GM23338 (cell line): Measurements from ENCODE around the gene BMPER. TPM values are rescaled to one million over a fixed set of nuclear protein-coding genes. Genes with fewer than 3 reads are reported as not detected.

ENCODE experiments used
- ATAC-seq: fragments of 200-7000 bp; cut with Tn5 transposase; 3 replicates; pipeline ENCODE4 v1.9.1; 2020
- DNase-seq: peaks from one replicate; pipeline ENCODE4 v3.0.0-alpha.2; 2015; ENCODE audit warnings: low spot score
- H2AFZ ChIP-seq: fragments of 200-600 bp; sonication (generic); 2 replicates; pipeline ENCODE4 v1.8.0; 2016; ENCODE audit warnings: antibody characterized with exemption, mild to moderate bottlenecking, moderate library complexity
- H3F3A ChIP-seq: fragments of 200-600 bp; sonication (generic); replicated peaks from 2 replicates; pipeline ENCODE4 v1.8.0; 2017; ENCODE audit warnings: antibody characterized with exemption, mixed run types, low read depth
- H3K27ac ChIP-seq: fragments of 200-600 bp; sonication (generic); 2 replicates; pipeline ENCODE4 v1.6.1; 2016; ENCODE audit warnings: low read depth
- H3K27me3 ChIP-seq: fragments of 200-600 bp; sonication (generic); 2 replicates; pipeline ENCODE4 v1.8.0; 2016; ENCODE audit warnings: mild to moderate bottlenecking, mixed run types, moderate library complexity; ENCODE audit not compliant: insufficient read depth
- H3K36me3 ChIP-seq: fragments of 200-600 bp; sonication (generic); 2 replicates; pipeline ENCODE4 v1.8.0; 2016; ENCODE audit warnings: mild to moderate bottlenecking; ENCODE audit not compliant: insufficient read depth
- H3K4me1 ChIP-seq: fragments of 200-600 bp; sonication (generic); 2 replicates; pipeline ENCODE4 v1.8.0; 2016; ENCODE audit warnings: mild to moderate bottlenecking, moderate library complexity; ENCODE audit not compliant: insufficient read depth
- H3K4me2 ChIP-seq: fragments of 200-600 bp; sonication (generic); 2 replicates; pipeline ENCODE4 v1.7.1; 2017; ENCODE audit warnings: mixed run types
- H3K4me3 ChIP-seq: fragments of 200-600 bp; sonication (generic); 2 replicates; pipeline ENCODE4 v1.6.1; 2016; ENCODE audit warnings: mixed run types
- H3K79me2 ChIP-seq: fragments of 200-600 bp; sonication (generic); replicated peaks from 2 replicates; pipeline ENCODE4 v1.8.0; 2017; ENCODE audit warnings: mild to moderate bottlenecking; ENCODE audit not compliant: insufficient read depth
- H3K9me2 ChIP-seq: fragments of 200-600 bp; sonication (generic); 2 replicates; pipeline ENCODE4 v1.8.0; 2017; ENCODE audit not compliant: insufficient read depth
- H4K20me1 ChIP-seq: fragments of 200-600 bp; sonication (generic); replicated peaks from 2 replicates; pipeline ENCODE4 v1.8.0; 2017; ENCODE audit warnings: mild to moderate bottlenecking; ENCODE audit not compliant: insufficient read depth
- H3K27ac Mint-ChIP-seq: 2 replicates; pipeline ENCODE4 v1.8.0; 2020; ENCODE audit warnings: inconsistent platforms, mild to moderate bottlenecking, moderate library complexity, mixed read lengths
- H3K27me3 Mint-ChIP-seq: 3 replicates; pipeline ENCODE4 v1.8.0; 2022; ENCODE audit warnings: low read depth, mild to moderate bottlenecking, moderate library complexity, mixed read lengths, inconsistent platforms; ENCODE audit not compliant: insufficient read depth, poor library complexity
- H3K36me3 Mint-ChIP-seq: 3 replicates; pipeline ENCODE4 v1.8.0; 2021; ENCODE audit warnings: low read depth, mild to moderate bottlenecking, inconsistent platforms, moderate library complexity, mixed read lengths
- H3K4me1 Mint-ChIP-seq: 3 replicates; pipeline ENCODE4 v1.8.0; 2020; ENCODE audit warnings: mild to moderate bottlenecking, inconsistent platforms, mixed read lengths
- H3K4me3 Mint-ChIP-seq: 3 replicates; pipeline ENCODE4 v1.8.0; 2021; ENCODE audit warnings: moderate library complexity, mild to moderate bottlenecking, inconsistent platforms, mixed read lengths
- H3K9me3 Mint-ChIP-seq: 3 replicates; pipeline ENCODE4 v1.8.0; 2020; ENCODE audit warnings: moderate library complexity, mild to moderate bottlenecking, inconsistent platforms, mixed read lengths
- CREB1 ChIP-seq: fragments of 250-450 bp; sonication (Bioruptor Pico); IDR thresholded peaks from 2 replicates; pipeline ENCODE4 v1.5.0; 2020; ENCODE audit warnings: low read depth, mild to moderate bottlenecking, moderate library complexity
- CTCF ChIP-seq, 2 experiments: fragments of 200-600 bp in 1 of 2; sonication (generic) in 1 of 2; conservative IDR thresholded peaks; 2 replicates each; pipeline versions ENCODE4 v1.5.1 to v1.6.1; 2016 to 2017; ENCODE audit warnings: antibody characterized with exemption in 2 of 2, low read depth in 2 of 2, mild to moderate bottlenecking in 2 of 2, moderate library complexity in 1 of 2
- ETS1 ChIP-seq: IDR thresholded peaks from 2 replicates; pipeline ENCODE4 v1.6.1; 2016; ENCODE audit warnings: antibody characterized with exemption
- EZH2 ChIP-seq: fragments of 200-600 bp; sonication (generic); IDR thresholded peaks from one replicate; pipeline ENCODE4 v1.8.0; 2017; ENCODE audit warnings: antibody characterized with exemption, mild to moderate bottlenecking, low read depth; ENCODE audit not compliant: unreplicated experiment
- EZH2phosphoT487 ChIP-seq: fragments of 200-600 bp; sonication (generic); IDR thresholded peaks from one replicate; pipeline ENCODE4 v1.8.1; 2018; ENCODE audit warnings: antibody characterized with exemption; ENCODE audit not compliant: unreplicated experiment
- JUNB ChIP-seq: IDR thresholded peaks from one replicate; pipeline ENCODE4 v1.6.1; 2016; ENCODE audit warnings: antibody characterized with exemption; ENCODE audit not compliant: unreplicated experiment
- NANOG ChIP-seq: IDR thresholded peaks from 2 replicates; pipeline ENCODE4 v1.6.1; 2016; ENCODE audit warnings: antibody characterized with exemption, borderline replicate concordance
- POLR2AphosphoS5 ChIP-seq: IDR thresholded peaks from 2 replicates; pipeline ENCODE4 v1.6.1; 2016; ENCODE audit warnings: antibody characterized with exemption, low read depth
- REST ChIP-seq: IDR thresholded peaks from one replicate; pipeline ENCODE4 v1.6.1; 2018; ENCODE audit warnings: antibody characterized with exemption; ENCODE audit not compliant: unreplicated experiment
- STAT1 ChIP-seq: IDR thresholded peaks from one replicate; pipeline ENCODE4 v1.6.1; 2016; ENCODE audit warnings: antibody characterized with exemption; ENCODE audit not compliant: unreplicated experiment
- ZNF114 ChIP-seq: fragments of 250-450 bp; sonication (Bioruptor Pico); IDR thresholded peaks from 2 replicates; pipeline ENCODE4 v1.5.0; 2020; ENCODE audit warnings: mild to moderate bottlenecking, moderate library complexity
- ZNF331 ChIP-seq: fragments of 250-450 bp; sonication (Bioruptor Pico); IDR thresholded peaks from 2 replicates; pipeline ENCODE4 v1.5.0; 2020; ENCODE audit warnings: low read depth, mild to moderate bottlenecking, moderate library complexity
- ZNF462 ChIP-seq: fragments of 250-450 bp; sonication (Bioruptor Pico); IDR thresholded peaks from 2 replicates; pipeline ENCODE4 v1.5.0; 2020; ENCODE audit warnings: mild to moderate bottlenecking, moderate library complexity
- polyA plus RNA-seq: library from polyadenylated mRNA; unstranded; fragments of >200 nt; fragmentation: Nextera tagmentation; extraction: Ambion mirVana; gene quantifications from 2 replicates; pipeline ENCODE4 v1.2.1, GENCODE V29; 2016
- total RNA-seq: library from RNA; depleted of rRNA; stranded (reverse); fragments of >200 nt; shearing (Covaris generic); gene quantifications from 2 replicates; pipeline ENCODE4 v1.2.3, GENCODE V29; 2014

Gene BMPER
- total and polyA plus RNA-seq, 2 experiments from 2014 or later = 0.53 to 1.4 TPM

- peaks cover 12% of the 10 kb centered on the region; the same call in 1 of the 2 replicates for H3K4me1 ChIP-seq
- no peaks in the 10 kb centered on the region for H3F3A ChIP-seq
- peaks cover 15% of the 10 kb centered on the region for H3K9me2 ChIP-seq
- no peaks in the 10 kb centered on the region for H4K20me1 ChIP-seq
- no peak overlapping the region for H3K4me2 ChIP-seq
- no peaks in the 10 kb centered on the region for H3K79me2 ChIP-seq
- no peak for TF ChIP-seq ZNF114
- no peak for TF ChIP-seq CREB1
- no peak for TF ChIP-seq STAT1
- TF ChIP-seq EZH2phosphoT487 = no peak
- TF ChIP-seq ZNF462 (CRISPR knock-in tag) = no peak
- no peak for TF ChIP-seq CTCF (conservative IDR thresholded peaks at IDR 0.05; ENCODE audit: low read depth in 2 of 2)
- TF ChIP-seq REST = no peak
- TF ChIP-seq JUNB = no peak
- TF ChIP-seq EZH2 = no peak
- TF ChIP-seq POLR2AphosphoS5 = no peak
- no peak for TF ChIP-seq NANOG
- TF ChIP-seq ZNF331 (CRISPR knock-in tag) = no peak
- no peak for TF ChIP-seq ETS1
- Mint-ChIP-seq H3K36me3 (no peaks in the 10 kb centered on the region), H3K9me3 (no peaks in the 10 kb centered on the region), H3K4me3 (no peak overlapping the region), H3K27ac (no peak overlapping the region), H3K27me3 (peaks cover 4% of the 10 kb centered on the region), H3K4me1 (peaks cover 14% of the 10 kb centered on the region)
- no peak overlapping the region for H2AFZ ChIP-seq
- H3K27ac ChIP-seq = no peak overlapping the region
- no peak for ATAC-seq
- H3K27me3 ChIP-seq = no peaks in the 10 kb centered on the region
- no peak for DNase-seq
- H3K4me3 ChIP-seq = no peak overlapping the region
- no peaks in the 10 kb centered on the region for H3K36me3 ChIP-seq
These were observed 133.6 kb downstream of the BMPER start for GRCh38 chr7:34038816-34039470.
